ENCODE measurements around the gene WWTR1.

Gene WWTR1

DNA sequence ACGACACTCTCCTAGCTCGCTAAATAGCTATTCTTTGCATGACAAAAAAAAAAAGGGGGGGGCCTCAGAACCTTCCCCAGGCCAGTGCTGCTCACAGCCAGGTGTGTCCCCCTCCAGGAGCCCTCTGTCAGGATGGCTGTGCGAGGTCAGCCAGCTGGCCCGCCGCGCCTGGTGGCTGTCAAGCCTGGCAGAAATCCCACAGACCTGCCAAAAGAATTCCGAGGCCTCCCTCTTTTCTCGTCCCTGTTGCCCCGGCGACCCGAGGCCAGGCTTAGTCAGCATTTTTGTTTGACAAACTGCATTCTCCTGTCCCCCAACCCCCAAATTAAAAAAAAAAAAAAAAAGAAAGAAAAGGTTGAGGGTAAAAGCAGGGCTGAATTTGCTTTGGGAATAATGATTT, 121.4 kb downstream of the WWTR1 start:
- DNase-seq (ENCODE audit: low read depth in 3 of 3, low spot score in 1 of 3), result no peak

DNA sequence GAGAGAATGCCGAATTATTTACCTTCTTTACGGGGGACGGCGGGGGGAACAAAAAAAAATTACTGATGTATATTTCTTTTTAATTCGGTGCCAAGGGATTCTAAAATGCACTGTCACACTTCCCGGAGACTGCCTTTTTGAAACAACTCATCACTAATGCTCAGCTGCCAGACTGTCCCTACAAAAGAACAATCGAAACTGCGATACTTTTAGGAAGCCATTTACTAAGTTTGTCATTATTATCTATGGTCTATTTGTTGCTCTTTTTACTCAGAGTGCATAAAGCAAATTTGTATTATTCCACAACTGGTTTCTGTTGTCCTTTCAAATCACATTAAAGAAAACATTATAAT, 122.5 kb downstream of the WWTR1 start:
- DNase-seq (ENCODE audit: low read depth in 3 of 3, low spot score in 1 of 3), result no peak

DNA sequence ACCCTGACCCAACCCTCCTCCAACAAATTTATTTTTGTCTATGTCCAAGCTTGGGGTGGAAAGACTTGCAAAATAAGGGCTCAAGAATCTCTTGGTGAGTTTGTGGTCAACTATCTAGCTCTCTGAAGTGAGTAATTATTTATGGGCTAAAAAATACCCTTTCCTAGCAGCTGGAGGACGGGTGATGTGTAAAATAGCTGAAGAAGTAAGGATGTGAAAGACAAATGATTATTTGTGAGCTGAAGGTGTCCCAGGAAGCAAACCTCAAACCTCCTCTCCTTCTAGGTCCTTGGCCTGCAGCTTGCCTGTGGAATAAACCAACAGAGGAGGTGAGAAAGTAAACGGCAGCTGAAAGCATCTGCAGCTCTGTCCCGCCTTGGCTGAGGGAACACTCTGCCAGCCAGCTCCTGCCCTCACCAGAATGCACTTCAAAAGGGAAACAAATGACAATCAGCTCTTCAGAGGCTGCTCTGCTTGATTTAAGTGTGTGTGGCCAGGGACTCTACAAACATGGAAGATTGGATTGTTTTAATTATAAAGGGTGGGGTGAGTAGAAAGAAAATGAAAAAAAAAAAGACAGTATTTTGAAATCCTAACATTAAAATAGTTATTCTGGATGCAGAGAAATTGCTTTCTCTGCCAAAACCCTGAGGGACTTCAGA, 123.0 kb downstream of the WWTR1 start:
- DNase-seq (ENCODE audit: low read depth in 3 of 3, low spot score in 1 of 3), result no peak

DNA sequence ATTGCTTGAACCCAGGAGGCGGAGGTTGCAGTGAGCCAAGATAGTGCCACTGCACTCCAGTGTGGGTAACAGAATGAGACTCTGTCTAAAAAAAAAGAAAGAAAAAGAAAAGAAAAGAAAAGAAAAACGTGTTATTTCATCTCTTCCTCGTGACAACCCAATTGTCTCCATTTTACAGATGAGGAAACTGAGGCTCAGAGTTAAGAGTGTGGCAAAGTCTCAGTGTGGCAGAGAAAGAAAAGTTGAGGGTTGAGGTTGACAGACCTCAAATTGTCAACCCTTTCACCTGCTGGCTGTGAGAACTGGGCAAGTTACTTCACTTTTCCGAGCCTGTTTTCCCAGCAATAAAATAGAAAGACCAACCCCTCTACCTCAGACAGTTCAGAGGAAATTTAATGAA, 123.7 kb downstream of the WWTR1 start:
- no peak for DNase-seq (ENCODE audit: low read depth in 3 of 3, low spot score in 1 of 3)

DNA sequence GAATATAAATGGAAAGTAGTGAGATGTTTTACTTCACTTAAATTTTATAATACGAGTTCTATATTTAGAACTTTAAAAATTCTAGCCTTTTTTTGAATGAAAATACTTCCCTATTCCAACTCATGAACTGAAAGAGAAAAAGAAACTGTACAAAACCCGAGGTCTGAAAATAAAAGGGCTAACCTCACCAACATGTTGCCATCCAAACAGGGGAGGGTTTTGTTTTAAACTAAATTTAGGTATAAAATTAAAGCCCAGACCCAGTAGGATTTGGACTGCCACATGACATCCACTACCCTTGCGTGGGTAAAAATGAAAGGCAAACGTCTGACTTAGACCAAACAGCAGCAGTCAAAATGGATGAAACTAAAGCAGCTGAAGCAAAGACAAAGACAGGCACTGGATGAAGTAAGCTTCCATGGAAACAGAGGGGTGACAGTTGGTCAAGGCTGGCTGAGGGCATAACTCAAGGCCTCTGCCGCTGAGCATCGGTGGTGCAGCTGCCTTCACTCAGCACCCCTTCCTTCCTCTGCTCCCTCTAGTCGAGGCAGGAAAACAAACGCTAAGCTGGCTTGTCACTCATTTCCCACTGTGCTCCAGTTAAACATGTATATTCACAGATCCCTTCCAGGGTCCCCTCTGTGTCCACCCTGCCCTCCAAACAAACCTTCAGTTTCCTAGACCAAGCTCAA, 125.2 kb downstream of the WWTR1 start:
- DNase-seq (ENCODE audit: low read depth in 3 of 3, low spot score in 1 of 3), result no peak

DNA sequence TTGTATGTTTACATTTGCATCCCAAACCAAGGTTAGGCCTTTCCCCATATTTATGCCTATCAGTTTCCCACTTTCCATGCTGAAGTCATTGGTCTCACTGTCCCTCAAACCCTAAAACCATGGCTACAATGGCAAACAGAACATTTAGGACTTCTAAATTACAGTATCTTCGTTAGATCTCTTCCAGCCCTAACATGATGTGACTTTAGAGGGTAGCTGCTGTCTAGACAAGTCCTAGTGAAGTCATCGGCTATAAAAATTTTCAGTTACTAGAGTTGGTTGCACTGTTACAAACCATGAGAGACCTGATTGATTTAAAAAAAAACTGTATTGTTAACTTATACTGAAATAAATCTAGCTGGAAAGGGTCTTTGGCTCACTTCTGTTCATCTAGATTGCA, 128.7 kb downstream of the WWTR1 start:
- DNase-seq (ENCODE audit: low read depth in 3 of 3, low spot score in 1 of 3), result no peak

DNA sequence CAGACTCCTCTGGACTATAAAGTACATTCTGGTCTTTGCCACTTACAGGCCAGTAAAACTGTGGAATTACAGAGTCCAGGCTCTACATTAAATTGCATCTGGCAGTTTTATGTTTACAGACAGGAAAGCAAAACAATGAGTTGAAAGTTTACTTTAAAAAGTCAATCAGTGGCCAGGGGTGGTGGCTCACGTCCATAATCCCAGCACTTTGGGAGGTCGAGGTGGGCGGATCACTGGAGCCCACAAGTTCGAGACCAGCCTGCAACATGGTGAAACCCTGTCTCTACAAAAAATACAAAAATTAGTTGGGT, 129.5 kb downstream of the WWTR1 start:
- no peak for DNase-seq (ENCODE audit: low read depth in 3 of 3, low spot score in 1 of 3)

DNA sequence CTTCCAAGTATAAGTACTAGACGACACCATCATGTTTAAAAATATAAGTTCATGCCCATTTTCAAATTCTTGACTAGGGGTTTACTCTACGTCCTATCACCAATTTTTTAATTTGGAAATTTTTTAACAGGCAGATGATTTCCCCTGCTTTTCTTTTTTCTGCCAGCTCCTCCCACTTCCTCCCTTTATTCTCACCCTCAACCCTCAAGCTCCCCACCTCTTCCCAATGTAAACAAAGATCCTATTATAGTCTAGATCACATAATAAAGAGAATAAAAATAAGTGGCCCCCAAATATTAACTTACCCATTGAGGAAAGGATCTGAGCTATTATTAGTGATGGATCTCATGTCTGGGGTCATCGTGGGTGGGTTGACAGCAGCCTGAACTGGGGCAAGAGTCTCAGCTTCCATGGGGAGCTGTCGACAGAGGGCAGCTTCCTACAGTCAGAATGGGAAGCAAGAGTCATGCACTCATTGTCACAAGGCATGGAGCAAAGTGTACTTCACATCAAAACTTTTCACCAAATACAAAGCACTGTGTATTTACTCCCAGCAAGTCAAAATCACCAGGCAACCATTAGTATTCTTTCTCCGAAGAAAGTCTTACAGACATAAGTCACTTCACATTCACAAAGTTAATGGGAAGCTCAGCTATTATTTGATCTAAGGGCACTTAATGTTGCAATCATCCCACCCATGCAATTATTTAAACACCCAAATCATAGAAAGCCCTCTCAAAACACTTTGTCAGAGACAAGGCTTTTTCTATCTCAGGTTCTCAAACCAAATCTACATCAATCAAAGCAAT, 130.1 kb downstream of the WWTR1 start:
- DNase-seq (ENCODE audit: low read depth in 3 of 3, low spot score in 1 of 3), result no peak

DNA sequence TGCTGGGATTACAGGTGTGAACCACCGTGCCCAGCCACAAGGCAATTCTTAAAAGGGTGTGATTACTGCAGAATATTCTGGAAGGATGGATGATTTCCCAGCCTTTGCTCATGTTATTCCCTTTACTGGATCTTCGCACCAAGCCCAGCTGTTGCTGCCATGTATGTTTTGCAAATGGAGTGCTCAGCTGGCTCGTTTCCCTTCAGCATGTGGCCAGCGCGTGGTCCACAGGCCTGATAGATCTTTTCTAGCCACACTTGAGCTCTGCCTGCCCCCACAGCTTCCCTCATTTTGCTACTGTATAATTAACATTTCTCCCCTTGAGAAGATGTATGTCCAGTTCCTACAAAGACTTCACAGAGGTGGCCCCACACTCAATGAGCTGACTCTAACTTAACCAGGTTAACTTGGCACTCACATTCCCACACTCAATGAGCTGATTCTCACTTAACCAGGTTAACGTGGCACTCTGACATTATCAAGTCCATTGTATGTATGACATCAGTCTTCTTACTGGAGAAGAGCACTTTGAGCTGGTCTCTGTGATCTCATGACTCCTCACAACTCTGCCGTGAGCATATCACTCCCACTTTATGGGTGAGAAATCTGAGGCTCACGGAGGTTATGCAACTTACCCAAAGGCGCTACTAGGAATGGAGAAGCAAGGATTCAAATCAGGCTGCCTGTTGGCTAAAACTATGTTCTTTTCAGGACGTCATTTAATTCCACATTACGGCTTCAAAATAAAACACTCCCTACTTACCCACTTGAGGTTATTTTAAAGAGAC, 134.1 kb downstream of the WWTR1 start:
- no peak for DNase-seq (ENCODE audit: low read depth in 3 of 3, low spot score in 1 of 3)

DNA sequence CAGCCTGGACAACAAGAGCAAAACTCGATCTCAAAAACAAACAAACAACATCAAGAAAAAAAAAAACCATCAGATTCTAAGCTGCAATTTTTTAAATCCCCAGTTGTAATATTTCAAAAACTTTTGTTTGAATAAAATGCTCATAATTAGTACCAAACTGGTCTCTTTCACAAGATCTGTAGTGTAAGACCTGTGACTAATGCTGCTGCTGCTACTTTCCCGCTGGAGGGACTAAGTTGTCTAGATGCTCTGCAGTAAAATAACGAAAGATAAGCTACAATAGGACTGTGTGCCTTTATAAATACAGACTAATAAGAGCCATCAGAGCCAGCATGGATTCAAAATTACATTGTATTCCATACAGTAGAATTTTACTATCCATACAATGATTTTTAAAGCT, 137.9 kb downstream of the WWTR1 start:
- DNase-seq (ENCODE audit: low read depth in 3 of 3, low spot score in 1 of 3), result no peak

DNA sequence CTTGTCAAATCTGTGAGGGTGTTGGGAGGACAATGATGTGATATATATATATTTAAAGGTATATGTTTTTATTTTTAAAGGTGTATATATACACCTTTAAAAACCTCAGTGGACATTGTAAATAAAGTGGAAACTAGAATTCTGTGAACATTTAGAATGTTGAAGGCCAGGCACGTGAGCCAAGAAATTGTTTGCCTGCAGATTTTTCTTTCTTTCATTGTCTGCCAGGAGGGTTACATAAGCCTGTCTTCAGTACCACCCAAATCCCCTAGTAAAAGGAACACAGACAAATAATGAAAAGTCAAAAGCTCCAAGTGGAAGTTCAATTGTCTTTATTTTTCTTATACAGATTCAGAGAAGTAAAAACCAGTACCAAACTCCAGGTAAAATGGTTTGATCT, 140.9 kb downstream of the WWTR1 start:
- no peak for DNase-seq (ENCODE audit: low read depth in 3 of 3, low spot score in 1 of 3)

DNA sequence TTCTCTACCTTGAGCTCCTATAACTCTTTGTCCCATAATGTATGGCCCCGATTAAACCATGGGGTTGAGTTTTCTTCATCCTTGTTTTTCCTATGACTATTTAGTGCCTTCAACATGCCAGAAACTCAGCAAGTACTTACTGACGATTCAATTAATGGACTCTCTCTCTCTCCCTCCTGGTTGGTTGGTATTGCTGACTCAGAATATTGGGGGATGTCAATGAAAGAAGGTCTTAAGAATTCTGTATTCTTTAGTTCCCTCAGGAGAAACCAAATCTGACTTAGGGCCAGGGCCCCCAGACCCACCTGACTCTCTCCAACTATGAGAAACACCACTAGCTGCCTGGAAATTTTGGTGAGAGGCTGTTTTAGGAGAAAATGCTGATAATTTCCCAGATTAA, 142.6 kb downstream of the WWTR1 start:
- DNase-seq (ENCODE audit: low read depth in 3 of 3, low spot score in 1 of 3), result no peak

DNA sequence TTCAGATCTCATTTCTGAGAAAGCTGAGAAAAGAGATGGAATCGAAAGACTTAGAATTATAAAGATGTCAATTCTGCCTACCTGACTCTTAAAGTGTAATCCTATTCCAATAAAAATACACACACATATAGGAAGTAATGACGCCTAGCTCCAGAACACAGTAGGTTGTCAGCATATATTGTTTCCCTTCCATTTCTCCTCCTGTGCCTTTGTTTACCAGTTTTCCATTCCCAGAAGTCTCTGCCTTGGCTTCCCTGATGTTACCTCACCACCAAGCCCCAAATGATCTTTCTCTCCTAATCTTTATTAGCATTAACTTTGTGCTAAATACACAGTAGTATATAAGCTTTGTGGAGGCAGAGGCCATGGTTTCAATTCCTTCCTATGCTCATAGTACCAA, 143.4 kb downstream of the WWTR1 start:
- DNase-seq (ENCODE audit: low read depth in 3 of 3, low spot score in 1 of 3), result no peak

DNA sequence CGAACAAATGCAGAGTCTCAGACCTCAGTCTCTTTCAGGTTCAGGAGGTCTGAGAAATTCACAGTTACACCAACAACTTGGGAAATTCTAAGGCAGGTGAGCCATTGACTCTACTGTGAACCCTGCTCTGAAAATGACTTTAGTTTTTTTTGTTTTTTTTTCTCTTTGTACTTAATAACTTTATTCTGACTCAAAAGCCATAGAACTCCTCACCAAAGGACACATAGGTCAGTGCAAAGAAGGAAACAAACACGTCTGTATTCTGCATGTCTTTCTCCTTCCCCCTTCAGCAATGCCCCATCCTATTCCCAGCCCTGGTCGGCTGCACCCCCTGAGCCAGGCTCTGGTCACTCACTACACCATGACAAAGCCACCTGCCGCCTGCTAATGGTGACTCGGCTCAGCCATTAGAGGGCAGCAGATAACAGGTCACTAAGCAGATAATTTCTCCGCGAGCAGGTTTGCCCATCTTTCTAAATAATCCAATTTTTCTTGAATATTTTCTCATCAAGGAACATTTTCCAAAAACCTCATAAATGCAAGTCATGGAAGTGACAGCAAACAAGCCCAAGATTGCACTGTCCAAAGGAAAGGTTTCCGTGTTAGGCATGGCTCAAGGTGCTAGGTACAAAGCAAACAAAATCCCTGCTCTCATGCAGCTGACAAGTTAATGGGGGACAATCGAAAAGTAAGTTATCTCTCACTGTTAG, 145.6 kb downstream of the WWTR1 start:
- no peak for DNase-seq (ENCODE audit: low read depth in 3 of 3, low spot score in 1 of 3)

DNA sequence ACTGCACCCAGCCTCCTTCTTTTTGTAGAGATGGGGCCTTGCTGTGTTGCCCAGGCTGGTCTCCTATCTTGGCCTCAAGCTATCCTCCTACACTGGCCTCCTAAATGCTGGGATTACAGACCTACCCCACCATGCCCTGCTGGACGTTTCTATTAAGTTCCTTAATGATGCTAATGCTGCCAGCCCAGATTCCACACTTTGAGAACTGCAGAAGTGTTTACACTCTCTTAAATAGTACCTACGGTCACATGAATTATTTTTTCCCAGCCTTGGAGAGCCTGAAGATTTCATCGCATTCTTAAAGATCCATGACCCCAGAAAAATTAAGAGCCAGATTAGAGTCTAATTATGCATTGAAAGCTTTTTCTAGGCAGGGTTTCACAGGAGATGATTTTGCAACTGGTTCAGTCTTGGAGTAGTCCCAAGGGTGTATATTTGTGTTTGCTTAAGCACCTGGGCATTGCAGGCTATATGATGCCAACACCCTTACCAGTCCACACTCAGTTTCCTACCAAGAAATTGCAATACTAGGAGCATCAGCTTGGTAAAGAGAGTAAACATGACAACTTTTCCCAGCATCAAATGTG, 146.7 kb downstream of the WWTR1 start:
- no peak for DNase-seq (ENCODE audit: low read depth in 3 of 3, low spot score in 1 of 3)

DNA sequence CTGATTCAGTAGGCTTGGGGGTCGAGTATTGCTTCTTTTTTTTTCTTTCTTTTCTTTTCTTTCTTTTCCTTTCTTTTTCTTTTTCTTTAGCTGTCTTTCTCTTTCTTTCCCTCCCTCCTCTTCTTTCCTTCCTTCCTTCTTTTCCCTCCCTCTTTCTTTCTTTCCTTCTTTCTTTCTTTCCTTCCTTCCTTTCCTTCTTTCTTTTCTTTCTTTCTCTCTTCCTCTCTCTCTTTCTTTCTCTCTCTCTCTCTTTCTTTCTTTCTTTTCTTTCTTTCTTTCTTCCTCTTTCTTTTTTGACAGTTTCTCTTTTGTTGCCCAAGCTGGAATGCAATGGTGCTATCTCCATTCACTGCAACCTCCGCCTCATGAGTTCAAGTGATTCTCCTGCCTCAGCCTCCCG, 147.3 kb downstream of the WWTR1 start:
- DNase-seq (ENCODE audit: low read depth in 3 of 3, low spot score in 1 of 3), result no peak

DNA sequence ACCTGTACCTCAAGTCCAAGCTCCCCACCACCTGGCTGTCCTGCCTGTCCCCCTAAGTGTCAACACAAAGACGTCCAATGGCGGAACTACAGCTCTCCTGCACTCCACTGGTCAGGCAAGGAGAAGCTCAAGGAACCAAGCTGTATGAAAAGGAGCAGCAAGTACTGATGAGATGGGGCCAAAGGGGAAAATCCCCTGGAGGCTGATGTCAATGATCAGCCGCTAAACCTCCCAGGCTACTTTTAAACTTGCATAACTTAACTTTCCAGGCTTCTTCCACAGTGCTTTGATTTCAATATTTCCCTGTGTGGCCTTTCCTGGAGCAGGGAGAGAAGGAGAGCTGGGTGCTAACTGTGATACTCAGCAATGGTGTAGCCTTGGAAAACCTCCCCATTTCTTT, 148.3 kb downstream of the WWTR1 start:
- DNase-seq (ENCODE audit: low read depth in 3 of 3, low spot score in 1 of 3), result no peak

DNA sequence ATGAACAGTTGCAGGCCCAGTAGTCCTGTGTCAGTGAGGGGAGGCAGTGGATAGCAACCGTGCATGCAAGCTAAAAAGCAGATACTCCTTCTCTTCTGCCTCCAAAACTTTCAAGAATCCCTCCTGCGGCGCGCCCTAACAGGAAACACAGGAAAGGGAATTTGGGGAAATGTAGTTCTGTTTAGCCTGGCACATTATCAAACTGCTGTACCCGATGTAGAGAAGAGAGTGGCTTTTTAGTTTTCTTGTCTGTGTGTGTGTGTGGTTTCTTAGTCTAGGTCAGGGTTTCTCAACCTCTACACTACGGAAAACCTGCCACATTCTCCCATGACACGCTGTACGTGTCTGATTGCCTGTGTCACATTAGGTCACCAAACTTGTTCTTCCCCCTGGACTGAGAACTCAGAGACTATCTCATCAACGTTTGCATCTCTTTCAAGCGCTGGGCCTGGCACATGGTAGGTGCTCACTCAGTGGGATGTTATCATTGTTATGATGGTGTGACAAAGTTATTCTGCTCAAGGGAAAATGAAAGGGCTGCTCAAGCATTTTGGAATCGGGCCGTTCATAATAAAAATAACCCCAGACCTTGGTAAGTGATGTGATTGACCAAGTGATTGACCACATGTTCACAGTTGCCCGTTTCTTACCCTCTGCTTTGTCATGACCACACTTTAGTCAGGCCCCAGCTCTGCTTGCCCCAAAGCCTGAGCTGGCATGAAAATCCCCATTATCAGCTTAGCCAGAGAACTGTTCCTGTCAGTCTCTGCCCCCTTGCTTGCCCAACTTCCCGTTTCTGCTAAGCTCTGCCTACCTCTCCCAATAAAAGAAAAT, 150.1 kb downstream of the WWTR1 start:
- no peak for DNase-seq (ENCODE audit: low read depth in 3 of 3, low spot score in 1 of 3)

DNA sequence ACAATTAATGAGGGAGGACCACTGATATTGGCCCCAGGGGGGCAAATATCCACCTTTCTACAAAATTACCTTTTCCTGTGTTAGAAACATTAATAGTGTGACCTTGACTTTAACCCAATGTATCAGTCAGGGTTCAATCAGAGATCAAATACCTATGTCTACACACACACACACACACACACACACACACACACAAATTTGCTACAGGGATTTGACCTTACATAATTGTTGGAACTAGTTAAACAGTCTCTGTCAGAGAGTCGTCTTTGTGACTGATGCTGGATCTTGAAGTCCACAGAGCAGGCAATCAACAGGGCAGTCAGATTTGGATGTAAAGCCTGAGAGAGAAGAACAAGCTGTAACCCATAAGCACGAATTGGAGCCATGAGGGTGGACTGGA, 150.9 kb downstream of the WWTR1 start:
- DNase-seq (ENCODE audit: low read depth in 3 of 3, low spot score in 1 of 3), result no peak

DNA sequence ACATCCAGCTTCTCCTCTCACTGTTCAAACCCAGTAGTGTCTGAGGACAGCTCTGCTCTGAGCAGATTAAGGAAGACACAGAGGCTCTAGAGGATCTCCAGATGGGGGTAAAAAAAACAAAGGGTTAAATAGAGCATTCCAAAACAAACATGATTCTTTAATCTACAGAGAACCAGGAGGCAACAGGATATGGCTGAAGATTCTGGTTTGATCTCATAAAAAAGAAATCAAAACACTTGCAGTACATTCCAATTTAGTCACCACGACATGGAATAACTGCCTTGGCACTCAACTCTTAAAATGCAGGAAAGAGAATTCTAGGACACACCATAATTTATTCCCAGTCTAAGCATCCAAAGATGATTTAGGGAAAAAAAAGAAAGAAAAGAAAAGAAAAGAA, 151.3 kb downstream of the WWTR1 start:
- no peak for DNase-seq (ENCODE audit: low read depth in 3 of 3, low spot score in 1 of 3)

Data from stimulated activated CD4-positive, alpha-beta T cell treated with anti-CD3 and anti-CD28 coated beads, TNF-alpha, amount 100 ng/mL, for 1 hour (primary cell).